Stimulated activated CD8-positive, alpha-beta memory T cell treated with anti-CD3 and anti-CD28 coated beads, Interleukin-15, amount 100 ng/mL, for 1 hour (primary cell): ENCODE results near the gene CD63.
A peak's percentile ranks its signal among the peaks of the same experiment; 100 is the strongest.
"Not testable (repeated sequence)": the region's sequence is repeated elsewhere in the genome, so short reads cannot be mapped to it uniquely, and the experiment has no call there.

Source experiments
- DNase-seq: peaks from one replicate; pipeline ENCODE4 v3.0.0-alpha.2; 2020; ENCODE audit warnings: low read depth

The CD63 gene

GRCh38 chr12:55728939-55729818 is at the start of gene CD63:
CD63 (minus strand) TSS chr12:55729009; CDS start chr12:55728341, 668 bp downstream.
- DNase-seq, result peak; percentile 26

GRCh38 chr12:55777856-55778255 is 49.0 kb upstream of the CD63 start:
- DNase-seq, result no peak

GRCh38 chr12:55771736-55772135 is 42.9 kb upstream of the CD63 start:
- no peak for DNase-seq

- DNase-seq, result no peak
These were observed 38.3 kb upstream of the CD63 start for GRCh38 chr12:55767156-55767555.

- no peak for DNase-seq
These were observed 37.0 kb upstream of the CD63 start for GRCh38 chr12:55765736-55766290.

- DNase-seq, result no peak
These were observed 33.8 kb upstream of the CD63 start for GRCh38 chr12:55762646-55763045.

GRCh38 chr12:55760663-55761062 is 31.9 kb upstream of the CD63 start:
- DNase-seq, result no peak

- not testable (repeated sequence) for DNase-seq
These were observed 29.8 kb upstream of the CD63 start for GRCh38 chr12:55758575-55758974.

GRCh38 chr12:55757701-55758100 is 28.9 kb upstream of the CD63 start:
- DNase-seq, result no peak

- DNase-seq, result no peak
These were observed 26.4 kb upstream of the CD63 start for GRCh38 chr12:55755246-55755645.

GRCh38 chr12:55748230-55748993 is 19.6 kb upstream of the CD63 start:
- no peak for DNase-seq

GRCh38 chr12:55746913-55747231 is 18.1 kb upstream of the CD63 start:
- DNase-seq, result no peak

GRCh38 chr12:55746174-55746912 is 17.5 kb upstream of the CD63 start:
- DNase-seq, result no peak

GRCh38 chr12:55745361-55746173 is 16.8 kb upstream of the CD63 start:
- no peak for DNase-seq

GRCh38 chr12:55744340-55745030 is 15.7 kb upstream of the CD63 start:
- no peak for DNase-seq

GRCh38 chr12:55743406-55744339 is 14.9 kb upstream of the CD63 start:
- no peak for DNase-seq

- DNase-seq, result peak; percentile 41
These were observed 14.1 kb upstream of the CD63 start, which contains the start of gene GDF11 for GRCh38 chr12:55742719-55743405. GDF11 (plus strand) TSS chr12:55743122; CDS start chr12:55743317, 195 bp downstream.

- DNase-seq, result no peak
These were observed 13.3 kb upstream of the CD63 start for GRCh38 chr12:55741931-55742680.
